IPS DF 4.7 (cell line): ENCODE results near the gene KCNAB2.
"Not testable (repeated sequence)": the region's sequence is repeated elsewhere in the genome, so short reads cannot be mapped to it uniquely, and the experiment has no call there.

Source experiments
- DNase-seq: peaks from one replicate; pipeline ENCODE4 v3.0.0-alpha.2; 2013; ENCODE audit warnings: low spot score; ENCODE audit errors: extremely low read depth

KCNAB2 gene

DNA sequence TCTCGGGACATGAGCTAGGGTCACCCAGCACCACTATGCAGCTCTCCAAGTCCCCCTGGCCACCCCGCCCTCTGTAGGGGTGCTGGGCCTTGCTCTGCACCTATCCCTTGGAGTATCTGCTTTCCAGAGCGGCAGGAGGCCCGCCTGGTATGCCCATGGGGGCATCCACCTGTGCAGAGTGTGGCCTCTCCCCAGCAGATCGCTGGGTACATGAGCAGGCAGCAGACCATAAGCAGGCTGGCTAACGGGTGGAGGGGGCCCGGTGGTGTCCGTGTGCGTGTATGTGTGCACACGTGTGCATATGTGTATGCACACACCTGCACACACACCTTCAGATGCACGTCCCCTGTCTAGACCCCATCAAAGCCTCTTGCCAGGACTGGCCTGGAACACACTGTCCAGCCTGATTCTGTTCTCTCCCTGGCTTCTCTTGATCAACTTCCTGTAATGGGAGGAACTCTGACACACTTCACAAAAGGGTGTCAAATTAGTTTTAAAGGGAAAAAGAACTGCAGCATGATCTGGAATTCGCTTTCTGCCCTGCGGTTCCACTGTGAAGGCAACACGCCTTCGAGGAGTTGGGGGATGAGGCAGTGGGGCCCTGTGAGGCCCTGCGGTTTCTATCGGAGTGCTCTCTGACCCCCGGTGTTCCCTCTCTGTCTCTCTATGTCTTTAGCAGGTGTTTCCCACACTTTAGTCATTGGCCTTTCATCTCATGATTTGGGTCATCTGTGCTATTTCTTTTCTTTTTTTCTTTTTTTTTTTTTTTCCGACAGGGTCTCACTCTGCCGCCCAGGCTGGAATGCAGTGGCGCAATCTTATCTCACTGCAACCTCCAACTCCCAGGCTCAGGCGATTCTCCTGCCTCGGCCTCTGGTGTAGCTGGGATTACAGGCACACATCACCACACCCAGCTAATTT, 36.3 kb upstream of the KCNAB2 start:
- no peak for DNase-seq

DNA sequence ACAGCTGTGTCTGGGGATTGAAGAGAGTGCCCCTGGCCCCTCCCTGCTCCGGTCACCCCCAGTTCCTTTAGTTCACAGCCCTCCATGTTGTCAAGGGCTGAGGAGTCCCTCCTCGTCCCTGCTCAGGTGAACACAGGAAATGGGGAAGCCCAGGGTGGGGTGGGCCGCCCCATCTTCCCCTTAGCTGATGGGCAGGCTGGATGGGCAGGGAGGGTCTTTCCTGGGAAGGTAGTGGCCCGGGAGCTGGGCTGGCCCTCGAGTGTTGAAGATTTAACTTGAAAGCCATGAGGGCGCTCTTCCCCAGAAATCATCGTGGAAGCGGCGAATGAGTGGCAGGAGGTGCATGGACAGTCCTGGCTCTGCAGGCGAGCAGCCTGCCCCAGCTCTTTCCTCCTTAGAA, 35.1 kb upstream of the KCNAB2 start:
- no peak for DNase-seq

DNA sequence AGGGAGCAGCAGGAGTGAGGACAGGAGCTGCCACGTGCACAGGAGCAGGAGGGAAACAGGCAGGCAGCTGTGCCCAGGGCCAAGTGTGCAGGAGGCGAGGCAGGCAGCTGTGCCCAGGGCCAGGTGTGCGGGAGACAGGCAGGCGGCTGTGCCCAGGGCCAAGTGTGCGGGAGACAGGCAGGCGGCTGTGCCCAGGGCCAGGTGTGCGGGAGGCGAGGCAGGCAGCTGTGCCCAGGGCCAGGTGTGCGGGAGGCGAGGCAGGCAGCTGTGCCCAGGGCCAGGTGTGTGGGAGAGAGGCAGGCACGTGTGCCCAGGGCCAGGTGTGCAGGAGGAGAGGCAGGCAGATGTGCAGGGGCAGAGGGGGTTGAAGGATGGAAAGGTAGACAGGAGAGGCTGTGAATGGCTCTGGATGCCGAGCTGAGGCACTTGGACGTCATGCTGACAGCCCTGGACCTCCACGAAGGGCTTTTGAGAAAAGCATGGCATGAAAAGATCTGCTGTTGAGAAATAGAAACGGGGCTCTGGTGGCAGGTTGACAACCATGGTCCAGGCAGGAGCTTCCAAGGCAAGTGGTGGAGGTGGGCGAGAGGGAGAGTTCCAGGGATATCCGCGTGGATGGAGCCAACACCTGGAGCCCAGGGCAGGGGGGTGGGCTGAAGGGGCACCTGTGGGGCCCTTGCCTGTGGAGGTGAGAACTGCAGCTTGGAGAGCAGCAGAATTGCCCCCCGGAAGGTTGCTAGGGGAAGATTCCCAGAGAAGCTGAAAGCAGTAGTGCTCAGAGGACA, 34.3 kb upstream of the KCNAB2 start:
- DNase-seq, result no peak

DNA sequence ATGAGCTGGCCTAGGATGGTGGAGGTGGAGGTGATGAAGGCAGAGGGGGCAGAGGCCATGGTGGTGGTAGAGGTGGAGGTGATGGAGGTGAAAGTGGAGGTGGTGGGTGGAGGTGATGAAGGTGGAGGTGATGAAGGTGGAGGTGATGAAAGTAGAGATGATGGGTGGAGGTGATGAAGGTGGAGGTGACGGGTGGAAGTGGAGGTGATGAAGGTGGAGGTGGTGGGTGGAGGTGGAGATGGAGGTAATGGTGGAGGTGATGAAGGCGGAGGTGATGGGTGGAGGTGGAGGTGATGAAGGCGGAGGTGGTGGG, 33.8 kb upstream of the KCNAB2 start:
- DNase-seq, result no peak

DNA sequence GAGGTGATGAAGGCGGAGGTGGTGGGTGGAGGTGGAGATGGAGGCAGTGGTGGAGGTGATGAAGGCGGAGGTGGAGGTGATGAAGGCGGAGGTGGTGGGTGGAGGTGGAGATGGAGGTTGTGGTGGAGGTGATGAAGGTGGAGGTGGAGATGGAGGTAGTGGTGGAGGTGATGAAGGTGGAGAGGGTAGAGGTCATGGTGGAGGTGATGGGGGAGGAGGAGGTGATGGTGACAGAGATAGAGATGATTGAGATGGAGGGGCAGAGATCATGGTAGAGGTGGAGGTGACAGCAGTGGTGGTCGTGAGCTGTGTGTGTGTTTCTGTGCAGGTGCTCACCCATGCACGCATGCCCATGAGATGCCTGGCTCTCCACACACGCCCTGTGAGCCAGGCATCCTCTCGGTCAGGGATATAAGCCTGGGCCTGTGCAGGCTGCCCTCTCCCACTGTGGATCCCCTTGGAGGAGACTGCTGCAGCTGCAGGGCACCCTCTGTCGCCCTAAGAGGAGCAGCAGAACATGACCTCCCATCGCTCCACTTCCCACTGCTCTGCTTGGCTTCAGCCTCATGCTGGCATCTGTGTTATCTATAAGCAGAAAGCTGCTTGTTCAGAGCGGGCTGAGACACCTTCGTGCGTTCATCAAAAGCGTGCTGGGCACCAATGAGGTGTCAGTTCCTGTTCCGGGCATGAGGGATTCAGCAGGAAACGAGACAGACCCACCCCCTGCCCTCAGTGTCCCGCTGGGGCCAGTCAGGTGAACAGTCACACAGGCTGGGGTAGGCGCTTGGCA, 33.0 kb upstream of the KCNAB2 start:
- no peak for DNase-seq

DNA sequence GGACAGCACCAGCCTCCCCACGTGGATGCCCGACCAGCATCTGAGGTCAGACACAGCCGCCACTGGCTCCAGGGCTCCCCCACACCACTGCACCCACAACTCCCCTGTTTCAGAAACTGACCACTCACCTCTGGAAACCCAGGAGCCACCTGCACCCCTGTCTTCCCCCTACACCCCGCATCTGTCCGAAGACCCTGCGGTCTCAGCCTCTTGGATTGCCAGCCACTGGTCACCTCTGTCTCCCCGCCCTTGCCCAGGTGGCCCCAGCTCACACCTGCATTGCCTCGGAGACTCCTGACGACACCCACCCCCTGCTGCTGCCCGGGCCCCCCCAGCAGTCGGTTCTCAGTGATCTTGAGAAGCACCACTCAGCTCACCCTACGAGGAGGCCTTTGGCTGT, 32.2 kb upstream of the KCNAB2 start:
- DNase-seq, result no peak

DNA sequence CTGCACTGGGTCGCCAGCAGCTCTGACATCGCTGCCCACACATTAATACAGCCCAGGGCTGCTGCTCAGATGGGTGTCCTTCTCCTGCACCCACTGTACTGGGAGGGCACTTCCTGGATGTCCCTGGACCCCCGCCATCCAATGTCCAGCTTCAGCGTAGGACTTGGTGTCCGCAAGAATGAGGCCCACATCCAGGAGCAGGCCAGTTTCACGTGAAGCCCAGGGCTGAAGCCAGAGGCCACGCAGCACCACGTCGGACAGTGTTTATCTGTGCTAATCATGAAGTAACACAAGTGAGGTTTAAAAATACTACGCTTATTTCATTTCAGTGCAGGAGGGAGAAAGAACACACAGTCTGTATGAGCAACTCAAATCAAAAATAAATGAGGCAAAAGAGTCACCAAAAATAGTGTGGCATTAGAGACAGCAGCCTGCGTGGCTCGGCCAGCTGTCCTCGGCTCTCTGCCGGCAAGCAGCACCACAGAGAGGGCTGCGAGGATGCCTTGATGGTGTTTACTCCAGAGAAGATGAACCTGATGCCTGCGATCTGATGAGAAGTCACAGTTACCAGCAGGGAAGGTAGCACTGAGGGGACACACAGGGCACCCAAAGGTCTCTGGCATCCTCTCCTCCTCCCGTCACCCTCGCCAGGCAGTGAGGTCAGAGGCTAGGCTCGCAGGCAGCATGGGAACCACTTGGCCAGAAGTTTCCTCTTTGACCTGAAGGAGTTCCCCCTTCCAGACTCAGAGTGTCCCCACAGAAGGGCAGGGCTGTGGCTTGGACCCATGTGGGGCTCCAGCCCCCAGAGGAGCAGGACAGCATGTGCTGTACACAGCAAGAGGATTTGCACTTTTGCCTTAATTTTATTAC, 31.3 kb upstream of the KCNAB2 start:
- DNase-seq, result no peak

DNA sequence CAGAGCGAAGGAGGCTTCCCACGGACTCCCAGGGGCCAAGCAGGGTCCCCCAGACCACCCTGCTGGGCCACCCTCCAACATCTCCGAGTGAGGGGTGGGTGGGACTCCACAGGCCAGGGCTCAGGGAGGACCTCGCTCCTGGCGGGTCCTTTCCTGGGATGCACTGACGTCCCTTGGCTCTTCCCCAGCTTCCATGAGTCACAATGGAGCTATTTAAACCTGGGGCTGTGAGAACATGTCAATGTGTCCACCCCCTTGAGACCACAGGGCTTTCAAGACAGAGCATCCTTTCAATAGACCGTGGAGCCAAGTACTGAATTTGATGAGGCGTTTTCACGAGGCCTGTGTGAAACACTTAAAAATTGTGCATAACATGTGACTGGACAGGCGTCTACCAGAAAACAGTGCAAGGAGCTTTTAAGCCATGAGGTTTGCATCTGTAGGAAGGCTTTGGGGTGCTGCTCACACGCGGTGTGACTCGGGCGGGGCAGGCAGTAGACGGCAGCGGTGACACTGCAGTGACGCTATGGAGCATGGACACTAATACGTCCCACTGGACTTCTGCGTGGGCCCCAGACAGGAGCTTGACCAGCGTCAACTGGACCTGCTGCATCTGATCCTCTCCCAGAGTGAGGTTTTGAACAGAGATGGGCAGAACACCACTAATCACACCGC, 29.4 kb upstream of the KCNAB2 start:
- no peak for DNase-seq

DNA sequence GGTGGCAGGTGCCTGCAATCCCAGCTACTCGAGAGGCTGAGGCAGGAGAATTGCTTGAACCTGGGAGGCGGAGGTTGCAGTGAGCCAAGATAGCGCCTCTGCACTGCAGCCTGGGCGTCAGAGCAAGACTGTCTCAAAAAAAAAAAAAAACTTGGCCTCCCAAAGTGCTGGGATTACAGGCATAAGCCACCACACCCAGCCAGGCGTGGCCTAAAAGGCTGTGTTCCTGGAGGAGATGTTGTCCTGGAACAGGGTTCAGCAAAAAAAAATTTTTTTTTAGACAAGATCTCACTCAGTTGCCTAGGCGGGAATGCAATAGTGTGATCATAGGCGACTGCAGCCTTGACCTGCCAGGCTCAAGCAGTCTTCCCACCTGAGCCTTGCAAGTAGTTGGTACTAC, 28.0 kb upstream of the KCNAB2 start:
- not testable (repeated sequence) for DNase-seq

DNA sequence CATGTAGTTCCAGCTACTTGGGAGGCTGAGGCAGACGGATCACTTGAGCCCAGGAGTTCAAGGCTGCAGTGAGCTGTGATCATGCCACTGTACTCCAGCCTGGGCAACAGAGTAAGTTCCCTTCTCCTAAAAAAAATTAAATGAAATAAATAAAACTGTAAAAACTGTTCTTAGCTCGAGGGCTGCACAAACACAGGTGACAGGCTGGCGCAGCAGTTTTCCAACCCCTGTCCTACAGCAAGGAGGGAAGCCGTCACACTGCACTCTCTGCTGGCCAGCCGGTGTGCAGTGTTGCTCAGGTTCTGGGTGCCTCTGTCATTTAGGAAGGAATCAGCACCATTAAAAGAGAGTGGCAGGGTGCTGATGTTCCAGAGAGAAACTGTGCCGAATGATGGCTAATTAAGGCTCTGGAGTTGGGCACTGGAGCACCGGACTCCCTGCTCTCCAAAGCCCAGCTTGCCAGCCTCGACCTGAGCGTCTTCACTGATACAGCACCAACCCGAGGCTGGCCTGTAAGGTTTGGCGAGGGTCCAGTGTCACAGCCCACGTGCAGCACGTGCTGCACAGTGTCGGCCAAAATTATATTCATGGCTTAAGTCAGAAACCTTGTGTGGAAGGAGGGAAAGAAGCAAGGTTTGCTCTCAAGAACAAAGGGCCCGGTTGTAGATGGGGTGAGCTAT, 26.4 kb upstream of the KCNAB2 start:
- DNase-seq, result no peak

DNA sequence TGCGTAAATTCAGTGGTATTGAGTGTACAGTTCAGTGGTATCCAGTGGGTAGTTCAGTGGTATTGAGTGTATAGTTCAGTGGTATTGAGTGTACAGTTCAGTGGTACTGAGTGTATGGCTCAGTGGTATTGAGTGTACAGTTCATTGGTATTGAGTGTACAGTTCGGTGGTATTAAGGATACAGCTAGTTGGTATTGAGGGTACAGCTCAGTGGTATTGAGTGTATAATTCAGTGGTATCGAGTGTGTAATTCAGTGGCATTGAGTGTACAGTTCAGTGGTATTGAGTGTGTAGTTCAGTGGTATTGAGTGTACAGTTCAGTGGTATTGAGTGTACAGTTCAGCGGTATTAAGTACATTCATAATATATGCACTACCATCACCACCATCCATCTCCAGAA, 23.5 kb upstream of the KCNAB2 start:
- no peak for DNase-seq

DNA sequence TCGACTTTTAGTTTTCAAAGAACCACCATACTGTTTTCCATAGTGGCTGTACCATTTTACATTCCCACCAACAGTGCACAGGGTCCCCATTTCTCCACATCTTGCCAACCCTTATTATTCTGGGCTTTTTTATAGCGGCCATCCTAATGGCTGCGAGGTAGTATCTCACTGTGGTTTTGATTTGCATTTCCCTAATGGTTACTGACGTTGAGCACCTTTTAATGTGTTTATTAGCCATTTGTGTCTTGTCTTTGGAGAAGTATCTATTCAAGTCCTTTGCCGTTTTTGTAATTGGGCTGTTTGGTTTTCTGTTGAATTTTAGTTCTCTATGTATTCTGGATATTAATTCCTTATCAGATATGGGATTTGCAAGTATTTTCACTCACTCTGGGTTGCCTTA, 22.3 kb upstream of the KCNAB2 start:
- DNase-seq, result no peak

DNA sequence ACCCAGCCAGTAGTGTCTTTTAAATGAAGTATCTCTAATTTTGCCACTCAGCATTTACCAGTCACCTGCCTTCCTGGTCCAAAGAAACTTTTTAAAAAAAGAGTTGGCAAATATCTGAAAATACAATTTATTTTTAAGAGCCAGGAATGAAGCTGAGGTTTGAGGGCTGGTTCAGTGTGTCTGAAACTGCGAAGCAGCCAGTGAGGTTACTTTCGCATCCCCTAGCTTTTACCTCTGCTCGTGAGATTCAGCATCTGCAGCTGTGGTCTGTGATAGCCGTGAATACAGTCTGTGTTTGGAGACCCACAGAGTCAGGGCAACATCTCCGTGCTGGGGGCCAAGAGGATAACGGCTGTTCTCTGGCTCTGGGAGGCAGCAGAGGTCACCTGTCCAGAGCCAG, 21.3 kb upstream of the KCNAB2 start:
- no peak for DNase-seq

DNA sequence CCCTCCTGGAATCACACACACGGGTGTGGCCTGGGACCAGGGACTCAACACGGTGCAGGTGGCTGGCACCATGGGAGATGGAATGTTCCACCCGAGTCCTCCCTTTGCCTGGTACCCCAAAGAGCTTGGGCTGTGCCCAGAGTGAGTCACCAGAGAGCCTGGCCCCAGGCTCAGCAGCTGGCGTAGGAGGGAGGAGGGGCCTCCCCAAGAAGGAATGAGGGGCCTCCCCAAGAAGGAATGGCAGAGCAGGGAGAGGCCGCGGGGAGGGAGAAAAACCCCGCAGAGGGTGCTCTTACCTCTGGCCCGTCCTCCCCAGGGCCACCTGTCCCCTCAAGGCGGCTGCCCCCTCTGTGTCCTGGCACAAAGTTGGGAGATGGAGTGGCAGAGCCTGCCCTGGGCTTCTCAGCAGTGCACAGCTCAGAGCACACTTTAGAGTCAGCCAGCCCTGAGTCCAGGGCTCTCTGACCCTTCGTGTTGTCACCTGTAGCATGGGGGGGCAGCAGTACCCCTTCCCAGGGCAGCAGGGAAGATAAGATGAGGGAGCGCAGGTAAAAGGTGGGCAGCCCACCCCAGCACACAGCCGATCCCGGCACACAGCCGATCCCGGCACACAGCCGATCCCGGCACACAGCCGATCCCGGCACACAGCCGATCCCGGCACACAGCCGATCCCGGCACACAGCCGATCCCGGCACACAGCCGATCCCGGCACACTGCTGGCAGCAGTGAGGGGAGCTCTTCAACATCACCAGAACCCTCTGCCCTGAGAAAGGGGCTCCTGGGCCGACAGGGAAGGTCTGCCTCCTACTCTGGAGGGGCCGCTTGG, 20.2 kb upstream of the KCNAB2 start:
- no peak for DNase-seq

DNA sequence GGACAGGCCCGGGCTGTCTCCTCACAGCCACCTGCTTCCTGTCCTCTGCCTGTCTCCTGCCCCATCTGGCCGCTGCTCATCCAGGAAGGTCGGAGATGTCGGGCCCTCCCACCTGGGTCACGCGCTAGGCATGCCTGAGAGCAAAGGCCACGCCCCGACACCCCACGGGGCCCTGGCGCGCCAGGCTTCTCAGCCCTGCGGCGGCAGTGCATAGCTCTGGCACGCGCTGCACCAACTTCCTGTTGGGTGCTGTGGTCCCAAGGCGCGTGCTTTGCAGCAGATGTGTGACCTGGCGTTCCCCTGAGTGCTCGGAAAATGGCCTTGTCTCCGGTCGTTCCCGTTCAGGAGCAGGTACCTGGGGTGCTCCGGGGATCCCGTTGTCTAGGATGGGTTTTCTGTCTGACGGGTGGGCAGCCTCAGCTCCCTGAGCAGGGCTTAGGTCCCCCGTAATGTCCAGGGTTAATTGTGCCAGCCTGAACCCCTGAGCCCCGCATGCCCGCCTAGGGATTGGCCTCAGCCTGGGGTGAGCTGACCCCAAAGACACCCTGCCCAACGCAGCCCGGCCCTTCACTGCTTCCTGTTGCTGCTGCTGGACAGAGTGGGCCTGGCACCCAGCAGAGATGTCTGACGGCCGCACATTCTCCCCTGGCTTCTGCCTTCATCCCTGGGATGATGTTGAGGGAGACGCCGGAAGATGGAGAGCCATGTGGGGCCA, 19.4 kb upstream of the KCNAB2 start:
- DNase-seq, result no peak

DNA sequence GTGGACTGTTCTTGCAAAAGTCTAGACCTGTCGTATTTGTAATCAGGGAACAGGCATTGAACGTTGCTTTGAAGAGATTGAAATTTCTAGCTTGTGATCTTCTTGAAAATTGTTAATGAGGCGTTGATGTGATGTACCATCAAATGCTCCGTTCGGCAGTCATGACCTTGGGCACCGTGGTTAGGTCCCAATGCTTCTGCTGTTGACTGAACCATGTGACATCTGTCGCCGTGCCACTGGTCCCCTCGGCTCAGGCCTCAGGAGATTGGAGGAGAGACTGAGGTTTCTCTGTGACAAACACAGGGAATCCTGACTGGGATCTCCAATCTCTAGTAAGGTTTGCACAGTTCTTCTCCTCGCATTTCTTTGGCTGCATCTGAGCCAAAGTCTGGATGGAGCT, 18.1 kb upstream of the KCNAB2 start:
- no peak for DNase-seq

DNA sequence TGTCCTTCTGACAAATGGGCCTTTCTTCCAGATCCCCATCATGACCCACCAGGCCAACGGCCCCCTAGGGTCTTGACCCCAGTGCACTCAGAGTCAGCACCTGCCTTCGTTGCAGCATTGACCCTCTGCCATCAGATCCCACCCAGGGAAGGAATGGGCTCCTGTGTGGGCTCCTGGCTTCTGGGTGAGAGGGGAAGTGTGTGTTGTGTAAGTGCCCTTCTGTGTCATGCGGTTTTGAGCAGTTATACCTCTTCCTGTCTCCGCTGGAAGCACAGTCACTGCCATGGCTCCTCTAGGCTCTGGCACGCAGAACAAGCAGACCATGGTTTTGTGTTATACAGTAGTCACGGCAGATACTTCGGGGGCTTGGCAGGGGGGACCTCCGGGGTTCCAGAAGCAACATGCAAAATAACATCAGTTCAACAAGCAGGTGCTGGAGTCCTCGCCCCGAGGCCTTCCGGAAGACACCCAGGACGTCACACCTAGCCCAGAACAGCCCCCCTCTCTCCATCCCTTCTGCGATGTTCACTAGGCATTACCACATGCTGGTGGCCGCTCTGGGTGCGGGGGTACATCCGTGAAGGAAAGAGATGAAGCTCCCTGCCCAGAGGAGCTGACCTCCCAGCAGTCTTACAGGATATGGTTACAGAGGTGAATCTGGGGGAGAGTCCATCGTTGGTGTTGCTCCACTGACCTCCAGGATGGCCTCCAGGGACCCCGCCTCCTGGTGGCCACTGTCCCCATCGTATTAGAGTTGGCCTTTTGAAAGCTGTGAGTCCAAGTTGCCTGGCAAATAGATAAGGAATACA, 17.4 kb upstream of the KCNAB2 start:
- no peak for DNase-seq

DNA sequence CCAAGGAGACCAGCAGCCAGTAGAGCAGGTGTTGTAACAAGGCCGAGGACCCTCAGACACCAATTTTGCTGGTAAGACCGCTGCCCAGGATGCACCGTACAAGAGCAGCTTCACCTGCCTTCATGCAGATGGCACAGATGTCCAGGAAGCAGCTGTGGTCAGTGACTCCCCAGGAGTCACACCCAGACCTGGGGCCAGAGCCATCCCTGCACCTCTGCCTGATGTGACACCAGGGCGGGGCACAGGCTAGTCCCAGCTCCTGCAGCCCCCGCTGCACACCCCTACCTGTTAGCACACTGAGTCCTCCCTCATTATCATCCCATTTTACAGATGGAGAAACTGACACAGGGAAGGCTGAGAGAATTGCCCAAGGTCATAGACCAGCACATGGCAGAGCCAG, 16.3 kb upstream of the KCNAB2 start:
- no peak for DNase-seq
